Vagina (tissue), 2 donors: ENCODE data around the gene ZNF592.

Source experiments
- POLR2A ChIP-seq, 2 donors: fragments of 450-650 bp; IDR thresholded peaks; one replicate each; pipeline ENCODE4 v1.6.1; 2017; ENCODE audit warnings: antibody characterized with exemption in 2 of 2, mild to moderate bottlenecking in 2 of 2, moderate library complexity in 2 of 2
- POLR2AphosphoS5 ChIP-seq, 2 donors: sonication (generic); formaldehyde crosslinking; IDR thresholded peaks; one replicate each; pipeline ENCODE4 v1.9.0; 2017; ENCODE audit warnings: antibody characterized with exemption in 2 of 2, mild to moderate bottlenecking in 2 of 2, low read depth in 1 of 2; ENCODE audit not compliant: insufficient read depth in 1 of 2
- TF ChIP-seq, protein P1 (sequence below), 3 experiments: fragments of 450-650 bp in 2 of 3; fragments of 200-600 bp in 1 of 3; sonication (generic) in 1 of 3; IDR thresholded peaks; one replicate each; pipeline ENCODE4 v1.5.1; 2017 to 2019; ENCODE audit warnings: antibody characterized with exemption in 3 of 3, mild to moderate bottlenecking in 2 of 3, moderate library complexity in 2 of 3

DNA sequence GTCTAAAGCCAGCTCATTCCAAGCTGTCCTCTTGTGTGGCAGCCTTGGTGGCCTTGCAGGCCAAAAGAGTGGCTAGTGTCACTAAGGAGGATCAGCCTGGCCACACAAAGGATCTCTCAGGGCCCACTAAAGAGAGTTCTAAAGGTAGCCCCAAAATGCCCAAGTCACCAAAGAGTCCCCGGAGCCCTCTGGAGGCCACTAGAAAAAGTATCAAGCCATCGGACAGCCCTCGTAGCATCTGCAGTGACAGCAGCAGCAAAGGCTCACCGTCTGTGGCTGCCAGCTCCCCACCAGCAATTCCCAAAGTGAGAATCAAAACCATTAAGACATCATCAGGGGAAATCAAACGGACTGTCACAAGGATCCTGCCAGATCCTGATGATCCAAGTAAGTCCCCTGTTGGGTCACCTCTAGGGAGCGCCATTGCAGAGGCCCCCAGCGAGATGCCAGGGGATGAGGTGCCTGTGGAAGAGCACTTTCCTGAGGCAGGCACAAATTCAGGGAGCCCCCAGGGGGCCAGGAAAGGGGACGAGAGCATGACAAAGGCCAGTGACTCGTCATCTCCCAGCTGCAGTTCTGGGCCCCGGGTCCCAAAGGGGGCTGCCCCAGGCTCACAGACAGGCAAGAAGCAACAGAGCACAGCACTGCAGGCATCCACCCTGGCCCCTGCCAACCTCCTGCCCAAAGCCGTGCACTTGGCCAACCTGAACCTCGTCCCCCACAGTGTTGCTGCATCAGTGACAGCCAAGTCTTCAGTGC, 35.3 kb downstream of the ZNF592 start:
- TF ChIP-seq, protein P1, sequence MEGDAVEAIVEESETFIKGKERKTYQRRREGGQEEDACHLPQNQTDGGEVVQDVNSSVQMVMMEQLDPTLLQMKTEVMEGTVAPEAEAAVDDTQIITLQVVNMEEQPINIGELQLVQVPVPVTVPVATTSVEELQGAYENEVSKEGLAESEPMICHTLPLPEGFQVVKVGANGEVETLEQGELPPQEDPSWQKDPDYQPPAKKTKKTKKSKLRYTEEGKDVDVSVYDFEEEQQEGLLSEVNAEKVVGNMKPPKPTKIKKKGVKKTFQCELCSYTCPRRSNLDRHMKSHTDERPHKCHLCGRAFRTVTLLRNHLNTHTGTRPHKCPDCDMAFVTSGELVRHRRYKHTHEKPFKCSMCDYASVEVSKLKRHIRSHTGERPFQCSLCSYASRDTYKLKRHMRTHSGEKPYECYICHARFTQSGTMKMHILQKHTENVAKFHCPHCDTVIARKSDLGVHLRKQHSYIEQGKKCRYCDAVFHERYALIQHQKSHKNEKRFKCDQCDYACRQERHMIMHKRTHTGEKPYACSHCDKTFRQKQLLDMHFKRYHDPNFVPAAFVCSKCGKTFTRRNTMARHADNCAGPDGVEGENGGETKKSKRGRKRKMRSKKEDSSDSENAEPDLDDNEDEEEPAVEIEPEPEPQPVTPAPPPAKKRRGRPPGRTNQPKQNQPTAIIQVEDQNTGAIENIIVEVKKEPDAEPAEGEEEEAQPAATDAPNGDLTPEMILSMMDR (IDR thresholded peaks at IDR 0.05): no peak
- TF ChIP-seq POLR2A (IDR thresholded peaks at IDR 0.05) (no peak), POLR2AphosphoS5 (IDR thresholded peaks at IDR 0.05; ENCODE audit: insufficient read depth in 1 of 2, low read depth in 1 of 2) (no peak)
